HG02870 (cell line): ENCODE data around the gene ACAT2.
"Not testable (repeated sequence)": the region's sequence is repeated elsewhere in the genome, so short reads cannot be mapped to it uniquely, and the experiment has no call there.

Source experiments
- ATAC-seq: cut with Tn5 transposase; IDR thresholded peaks from one replicate; pipeline ENCODE4 v1.9.1; 2021; ENCODE audit warnings: mild to moderate bottlenecking, moderate library complexity; ENCODE audit not compliant: unreplicated experiment

Gene ACAT2

DNA sequence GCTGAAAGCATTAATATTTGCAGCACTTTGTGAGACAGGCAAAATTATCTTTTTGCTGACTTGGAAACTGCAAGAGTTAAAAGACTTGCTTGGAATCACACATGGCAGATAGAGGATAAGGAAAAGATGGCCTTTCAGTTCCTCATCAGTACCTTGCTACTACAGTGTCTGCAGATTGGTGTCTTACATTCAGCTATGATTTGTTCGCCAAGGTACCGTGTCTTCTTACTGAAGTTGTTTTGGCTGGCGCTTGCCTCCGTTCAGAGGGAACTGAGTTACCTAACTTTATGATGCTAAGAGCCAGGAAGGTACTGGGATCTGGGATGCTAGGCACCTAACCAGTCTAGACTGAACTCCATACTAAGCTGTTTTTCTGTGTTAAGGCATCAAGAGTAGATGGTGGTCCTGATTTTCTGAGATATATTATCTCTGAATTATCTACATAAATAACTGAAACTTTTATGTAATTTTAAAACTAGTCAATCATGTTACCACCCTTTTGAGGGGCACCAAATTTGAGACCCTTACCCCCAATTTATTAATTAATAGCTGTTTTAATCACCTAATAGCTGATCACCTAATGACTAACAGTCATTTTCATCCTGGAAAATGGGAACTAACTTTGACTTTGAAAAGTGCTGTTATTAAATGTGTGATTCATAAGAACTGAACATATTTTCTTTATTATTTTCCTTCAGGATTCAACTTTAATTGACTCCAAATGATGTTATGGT lies 32.1 kb upstream of the ACAT2 start:
- ATAC-seq = no peak

DNA sequence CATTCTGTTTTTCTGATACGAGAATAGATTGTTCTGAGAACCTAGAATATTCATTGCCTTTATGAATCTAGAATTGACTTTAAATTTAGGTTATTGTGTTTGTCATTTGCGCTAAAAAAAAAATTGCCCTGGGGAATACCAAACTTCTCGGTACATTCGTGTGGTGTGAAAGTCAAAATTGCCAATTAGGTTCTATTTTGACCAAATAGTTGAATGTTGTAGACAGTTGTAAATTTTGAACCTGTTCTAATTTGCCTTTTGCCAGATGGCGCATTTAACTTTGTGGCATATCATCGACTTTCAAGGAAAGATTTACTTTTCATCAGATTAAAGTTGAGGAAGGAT lies 31.5 kb upstream of the ACAT2 start:
- ATAC-seq = no peak

DNA sequence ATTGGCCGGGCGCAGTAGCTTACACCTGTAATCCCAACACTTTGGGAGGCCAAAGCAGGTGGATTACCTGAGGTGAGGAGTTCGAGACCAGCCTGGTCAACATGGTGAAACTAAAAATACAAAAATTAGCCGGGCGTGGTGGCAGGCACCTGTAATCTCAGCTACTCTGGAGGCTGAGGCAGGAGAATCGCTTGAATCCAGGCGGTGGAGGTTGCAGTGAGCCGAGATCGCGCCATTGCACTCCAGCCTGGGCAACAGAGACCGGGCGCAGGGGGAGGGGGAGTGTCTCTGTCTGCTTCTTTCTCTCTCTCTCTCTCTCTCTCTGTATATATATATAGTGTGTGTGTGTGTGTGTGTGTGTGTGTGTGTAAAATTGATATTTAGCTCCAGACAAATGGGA lies 29.3 kb upstream of the ACAT2 start:
- ATAC-seq = not testable (repeated sequence)

DNA sequence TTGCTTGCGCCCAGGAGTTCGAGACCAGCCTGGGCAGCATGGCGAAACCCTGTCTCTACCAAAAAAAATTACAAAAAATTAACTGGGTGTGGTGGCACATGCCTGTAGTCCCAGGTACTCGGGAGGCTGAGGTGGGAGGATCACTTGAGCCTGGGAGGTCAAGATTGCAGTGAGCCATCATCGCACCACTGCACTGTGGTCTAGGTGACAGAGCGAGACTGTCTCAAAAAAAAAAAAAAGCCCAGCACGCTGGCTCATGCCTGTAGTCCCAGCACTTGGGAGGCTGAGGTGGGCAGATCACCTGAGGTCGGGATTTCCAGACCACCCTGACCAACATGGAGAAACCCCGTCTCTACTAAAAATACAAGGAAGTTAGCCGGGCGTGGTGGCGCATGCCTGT lies 28.4 kb upstream of the ACAT2 start:
- not testable (repeated sequence) for ATAC-seq

DNA sequence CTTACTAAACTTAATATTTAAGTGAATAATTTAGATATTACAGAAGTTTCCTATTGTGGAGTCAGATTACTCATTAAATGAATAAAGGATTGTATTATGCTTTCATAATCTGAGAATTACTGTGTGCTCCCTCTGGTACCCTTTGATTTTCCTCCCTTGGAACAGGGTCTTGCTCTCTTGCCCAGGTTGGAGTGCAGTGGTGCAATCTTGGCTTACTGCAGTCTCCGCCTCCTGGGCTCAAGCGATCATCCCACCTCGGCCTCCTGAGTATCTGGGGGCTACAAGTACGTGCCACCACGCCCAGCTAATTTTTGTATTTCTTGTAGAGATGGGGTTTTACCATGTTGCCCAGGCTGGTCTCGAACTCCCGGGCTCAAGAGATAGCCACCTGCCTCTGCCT lies 24.9 kb upstream of the ACAT2 start:
- no peak for ATAC-seq

DNA sequence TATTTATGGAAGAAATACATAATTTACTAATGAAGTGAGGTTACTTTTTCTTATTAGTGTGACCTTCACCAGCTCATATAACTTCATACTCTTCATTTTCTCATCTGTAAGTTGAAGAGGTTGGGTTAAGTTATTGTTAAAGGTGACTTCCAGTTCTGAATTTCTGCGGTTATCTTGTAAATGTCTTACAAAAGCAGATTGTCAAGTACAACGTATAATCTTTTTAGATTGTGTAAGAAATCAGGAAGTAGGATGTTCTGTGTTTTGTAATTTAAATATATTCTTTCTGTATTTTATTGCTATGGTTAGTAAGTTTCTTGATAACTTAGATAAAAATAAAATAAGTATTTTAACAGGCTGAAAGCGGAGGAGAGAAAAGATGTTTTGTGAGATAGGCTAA lies 22.5 kb upstream of the ACAT2 start:
- ATAC-seq = no peak

DNA sequence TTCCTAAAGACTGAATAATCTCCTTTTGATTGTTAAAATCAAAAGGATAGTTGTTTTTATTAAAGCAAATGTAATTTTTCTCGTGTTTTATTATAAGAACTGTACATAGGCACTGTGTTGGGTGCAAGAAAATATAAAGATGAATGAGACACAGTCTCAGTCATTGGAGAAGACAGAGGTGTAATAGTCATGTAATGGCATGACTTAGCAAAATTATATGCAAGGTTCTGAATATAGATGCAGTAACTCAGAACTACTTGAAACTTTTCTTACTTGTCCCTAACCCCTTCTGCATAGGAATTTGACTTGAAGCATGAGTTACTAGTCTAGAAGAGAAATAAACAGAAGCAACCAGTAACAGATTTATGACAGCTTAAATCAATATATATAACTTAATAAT lies 19.7 kb upstream of the ACAT2 start:
- ATAC-seq = no peak

DNA sequence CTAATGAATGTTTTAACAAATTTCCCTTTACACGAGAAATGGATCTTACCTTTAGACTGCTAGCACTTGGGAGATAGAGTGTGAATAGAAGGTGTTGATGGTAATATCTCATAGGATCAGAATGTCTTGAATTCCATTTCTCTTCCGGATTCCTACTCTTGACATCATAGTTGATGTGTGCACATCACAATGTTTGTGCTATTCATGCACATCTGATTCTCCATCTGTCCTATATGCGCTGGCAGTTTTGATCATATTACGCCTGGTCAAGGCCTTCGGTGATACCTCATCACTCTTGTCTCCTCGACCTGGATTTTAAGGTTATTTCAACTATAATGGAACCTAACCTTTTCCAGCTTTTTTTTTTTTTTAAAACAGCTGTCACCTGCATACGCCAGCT lies 16.8 kb upstream of the ACAT2 start:
- ATAC-seq = no peak

DNA sequence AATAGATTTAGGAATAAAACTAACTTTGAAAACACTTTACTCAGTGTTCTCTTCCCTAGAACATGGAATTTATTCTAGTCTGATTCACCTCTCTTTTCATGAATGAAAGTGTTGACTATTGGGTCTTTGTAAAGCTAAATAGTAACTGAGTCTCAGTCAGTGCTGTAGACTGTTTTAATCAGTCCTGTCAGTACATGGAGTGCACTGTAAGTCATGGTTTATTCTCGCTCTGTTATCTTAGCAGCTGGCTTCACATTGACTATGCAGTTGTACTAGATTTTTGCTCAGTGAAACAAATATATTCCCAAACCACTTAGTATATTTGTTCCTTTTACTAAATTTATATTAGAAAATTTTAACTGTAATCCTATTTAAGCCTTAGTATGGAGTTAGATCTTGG lies 15.1 kb upstream of the ACAT2 start:
- ATAC-seq = no peak

DNA sequence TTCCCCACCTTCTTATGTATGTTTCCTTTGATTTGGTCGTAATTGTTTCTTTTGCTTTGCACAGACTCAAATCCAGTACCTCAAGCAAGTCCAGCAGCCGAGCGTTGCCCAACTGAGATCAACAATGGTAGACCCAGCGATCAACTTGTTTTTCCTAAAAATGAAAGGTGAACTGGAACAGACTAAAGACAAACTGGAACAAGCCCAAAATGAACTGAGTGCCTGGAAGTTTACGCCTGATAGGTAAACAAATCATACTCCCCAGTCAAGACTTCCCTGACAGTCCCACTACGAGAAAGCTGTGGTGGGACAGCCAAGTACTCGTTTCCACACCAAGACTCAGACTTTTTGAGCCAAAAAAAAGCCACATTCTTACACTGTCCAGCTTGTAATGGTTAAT lies 13.7 kb upstream of the ACAT2 start:
- ATAC-seq = not testable (repeated sequence)

DNA sequence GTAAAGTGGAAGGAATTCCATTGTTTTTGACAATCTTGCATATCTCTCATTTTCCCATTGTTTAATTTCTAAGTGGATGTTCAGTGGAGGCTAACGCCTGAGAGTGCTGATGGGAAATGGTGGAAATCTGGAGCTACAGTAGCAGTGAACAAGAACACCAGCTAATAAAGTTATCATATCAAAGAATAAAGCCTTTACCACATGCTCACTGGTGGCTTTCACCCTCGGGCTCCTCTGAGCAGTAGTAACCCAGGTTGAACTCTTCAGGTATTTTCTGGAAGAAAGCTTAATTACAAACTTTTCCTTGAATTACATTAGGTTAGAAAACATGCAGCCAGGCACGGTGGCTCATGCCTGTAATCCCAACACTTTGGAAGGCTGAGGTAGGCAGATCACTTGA lies 10.4 kb upstream of the ACAT2 start:
- ATAC-seq = no peak

DNA sequence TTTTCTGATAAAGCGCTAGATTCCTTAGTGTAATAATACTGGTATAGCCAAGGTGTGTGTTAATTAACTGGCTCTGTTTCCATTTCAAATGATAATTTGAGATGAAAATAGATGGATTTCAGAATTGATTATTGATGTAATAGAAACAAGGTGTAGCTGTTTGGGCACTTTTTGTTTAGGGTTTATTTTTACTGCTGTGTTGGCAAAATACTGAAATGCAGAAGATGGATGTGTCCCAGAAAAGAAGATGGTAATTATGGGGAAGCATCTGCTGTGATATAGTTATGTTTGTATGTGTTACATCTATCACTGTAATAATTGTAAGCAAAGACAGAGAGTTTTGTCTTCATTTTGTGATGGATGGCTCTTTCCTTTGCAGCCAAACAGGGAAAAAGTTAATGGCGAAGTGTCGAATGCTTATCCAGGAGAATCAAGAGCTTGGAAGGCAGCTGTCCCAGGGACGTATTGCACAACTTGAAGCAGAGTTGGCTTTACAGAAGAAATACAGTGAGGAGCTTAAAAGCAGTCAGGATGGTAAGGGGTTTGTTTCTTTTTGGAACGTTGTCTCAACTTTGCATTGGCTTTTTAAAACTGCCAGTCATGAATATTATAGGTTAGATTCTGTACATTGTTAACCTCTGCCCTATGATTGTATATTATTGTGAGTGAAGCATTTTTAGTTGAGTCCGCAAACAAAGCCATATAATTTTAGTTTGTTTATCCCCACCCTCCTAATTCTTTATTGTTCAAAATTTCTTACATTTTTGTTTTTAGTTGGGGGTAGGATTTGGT lies 8.6 kb upstream of the ACAT2 start:
- no peak for ATAC-seq

DNA sequence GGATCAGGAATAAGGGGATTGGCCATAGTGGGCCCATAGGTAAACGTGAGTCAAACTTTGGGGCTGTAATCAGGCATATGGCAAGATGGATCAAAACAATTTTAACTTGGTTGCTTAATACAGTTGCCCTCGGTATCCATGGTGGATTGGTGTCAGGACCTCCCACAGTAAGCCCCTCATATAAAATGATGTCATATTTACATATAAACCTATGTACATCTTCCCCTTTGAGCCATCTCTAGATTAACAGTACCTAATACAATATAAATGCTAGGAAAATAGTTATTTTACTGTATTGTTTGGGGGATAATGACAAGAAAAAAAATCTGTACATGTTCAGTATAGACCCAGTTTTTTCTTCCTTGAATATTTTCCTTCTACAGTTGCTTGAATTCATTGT lies 7.4 kb upstream of the ACAT2 start:
- no peak for ATAC-seq

DNA sequence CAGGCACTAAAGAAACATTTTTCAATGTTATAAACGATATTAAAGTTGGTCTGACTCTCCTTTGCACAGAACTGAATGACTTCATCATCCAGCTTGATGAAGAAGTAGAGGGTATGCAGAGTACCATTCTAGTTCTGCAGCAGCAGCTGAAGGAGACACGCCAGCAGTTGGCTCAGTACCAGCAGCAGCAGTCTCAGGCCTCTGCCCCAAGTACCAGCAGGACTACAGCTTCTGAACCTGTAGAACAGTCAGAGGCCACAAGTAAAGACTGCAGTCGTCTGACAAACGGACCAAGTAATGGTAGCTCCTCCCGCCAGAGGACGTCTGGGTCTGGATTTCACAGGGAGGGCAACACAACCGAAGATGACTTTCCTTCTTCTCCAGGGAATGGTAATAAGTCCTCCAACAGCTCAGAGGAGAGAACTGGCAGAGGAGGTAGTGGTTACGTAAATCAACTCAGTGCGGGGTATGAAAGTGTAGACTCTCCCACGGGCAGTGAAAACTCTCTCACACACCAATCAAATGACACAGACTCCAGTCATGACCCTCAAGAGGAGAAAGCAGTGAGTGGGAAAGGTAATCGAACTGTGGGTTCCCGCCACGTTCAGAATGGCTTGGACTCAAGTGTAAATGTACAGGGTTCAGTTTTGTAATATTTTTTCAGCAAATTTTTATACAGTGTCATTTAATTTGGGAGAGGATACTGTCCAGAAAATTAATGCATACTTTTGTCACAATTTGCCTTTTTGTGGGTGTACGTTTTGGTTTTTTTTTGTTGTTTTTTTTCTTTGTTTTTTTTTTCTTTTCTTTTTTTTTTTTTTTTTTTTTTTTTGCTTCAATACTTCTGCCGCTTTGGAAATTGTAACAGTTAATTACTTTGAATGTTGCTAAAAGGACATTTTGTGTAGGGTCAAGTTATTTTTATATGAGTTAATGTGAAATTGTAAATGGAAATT lies 6.6 kb upstream of the ACAT2 start:
- no peak for ATAC-seq

DNA sequence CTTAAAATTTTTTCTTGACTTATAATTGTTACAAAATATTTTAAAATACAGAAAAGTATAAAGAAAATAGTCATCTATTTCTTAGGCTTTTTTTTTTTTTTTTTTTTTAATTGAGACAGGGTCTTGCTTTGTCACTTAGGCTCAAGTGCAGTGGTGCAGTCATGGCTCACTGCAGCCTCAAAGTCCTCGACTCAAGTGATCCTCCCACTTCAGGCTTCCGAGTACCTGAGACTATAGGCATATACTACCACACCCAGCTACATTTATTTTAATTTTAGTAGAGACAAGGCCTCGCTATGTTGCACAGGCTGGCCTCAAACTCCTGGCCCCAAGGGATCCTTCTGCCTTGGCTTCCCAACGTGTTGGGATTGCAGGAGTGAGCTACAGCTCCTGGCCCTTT lies 5.3 kb upstream of the ACAT2 start:
- no peak for ATAC-seq

DNA sequence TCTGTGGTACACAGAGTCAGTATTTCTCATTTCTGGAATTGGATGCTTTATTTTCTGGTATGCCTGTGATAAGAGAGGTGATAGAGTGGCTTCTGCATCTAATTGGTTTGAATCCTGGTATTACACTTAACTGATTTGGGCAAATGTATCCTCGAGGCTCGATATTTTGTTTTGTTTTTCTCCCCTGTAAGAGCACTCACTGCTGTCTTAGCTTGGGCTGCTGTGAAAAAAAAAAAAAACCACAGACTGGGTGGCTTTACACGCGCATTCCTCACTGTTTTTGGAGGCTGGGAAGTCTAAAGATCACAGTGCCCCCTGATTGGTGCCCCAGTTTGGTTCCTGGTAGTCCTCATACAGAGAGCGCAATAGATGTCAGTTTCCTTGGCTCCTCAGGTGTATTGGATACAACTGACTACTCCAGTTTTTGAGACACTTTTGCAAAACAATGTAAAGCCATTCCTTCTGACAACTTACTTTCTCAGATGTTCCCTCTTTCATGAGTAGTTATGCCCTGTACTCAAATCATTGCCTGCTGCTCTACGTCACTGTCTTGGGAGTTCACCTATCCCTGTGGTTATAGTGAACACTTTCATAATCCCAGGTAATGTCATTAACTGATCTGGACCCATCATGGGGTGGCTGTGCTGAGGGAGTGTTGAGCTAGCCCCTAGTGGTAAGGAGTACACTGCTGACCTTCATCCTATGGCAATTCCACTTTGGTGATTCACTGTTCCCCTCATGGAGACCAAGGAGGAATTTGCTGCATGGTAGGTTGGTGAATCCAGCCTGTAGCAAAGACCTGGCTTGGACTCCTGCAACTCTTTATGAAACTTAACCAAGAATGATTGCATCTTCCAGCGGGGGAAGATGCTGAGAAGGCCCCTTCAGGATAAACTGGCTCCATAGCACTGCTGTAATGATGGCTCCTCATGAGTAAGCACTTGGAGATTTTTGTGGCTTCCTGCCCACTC lies 3.5 kb upstream of the ACAT2 start:
- ATAC-seq = no peak

DNA sequence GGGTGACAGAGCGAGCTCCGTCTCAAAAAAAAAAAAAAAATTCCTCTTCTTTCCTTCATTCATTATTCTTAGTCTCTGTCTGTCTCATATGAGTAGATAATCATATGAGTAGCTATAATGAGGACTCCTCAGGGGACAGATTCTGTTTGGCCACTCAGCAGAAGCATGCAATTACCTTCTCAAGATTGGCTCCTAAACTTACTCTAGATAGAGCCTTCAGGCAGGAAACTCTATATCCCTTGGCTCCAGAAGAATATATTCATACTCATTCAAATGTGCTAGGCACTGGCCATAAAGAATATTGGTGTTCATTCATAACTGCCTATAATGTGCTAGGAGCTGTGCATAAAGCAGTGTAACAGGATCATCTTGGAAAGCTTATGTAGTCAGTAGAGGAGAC lies 2.2 kb upstream of the ACAT2 start:
- ATAC-seq = no peak

DNA sequence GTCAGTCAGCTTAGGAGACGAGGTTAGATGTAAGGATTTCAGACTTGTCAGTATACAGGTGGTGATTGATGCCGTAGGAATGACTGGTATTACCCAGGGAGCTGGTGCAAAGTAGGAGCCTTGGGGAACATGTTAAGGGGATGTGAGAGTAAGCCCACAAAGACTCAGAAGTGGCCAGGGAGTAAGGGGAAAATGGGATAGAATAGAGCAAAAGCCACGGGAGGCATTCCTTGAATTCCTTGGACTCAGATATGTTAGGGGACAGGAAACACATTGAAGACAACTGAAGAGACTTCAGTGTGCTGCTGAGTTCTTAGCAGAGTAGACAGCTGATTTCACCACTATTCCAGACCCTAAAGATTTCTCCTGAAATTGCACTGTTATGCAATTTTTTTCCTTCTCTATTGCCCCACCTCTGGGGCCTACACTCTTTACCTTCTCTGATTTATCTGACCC lies 1.2 kb upstream of the ACAT2 start:
- no peak for ATAC-seq

DNA sequence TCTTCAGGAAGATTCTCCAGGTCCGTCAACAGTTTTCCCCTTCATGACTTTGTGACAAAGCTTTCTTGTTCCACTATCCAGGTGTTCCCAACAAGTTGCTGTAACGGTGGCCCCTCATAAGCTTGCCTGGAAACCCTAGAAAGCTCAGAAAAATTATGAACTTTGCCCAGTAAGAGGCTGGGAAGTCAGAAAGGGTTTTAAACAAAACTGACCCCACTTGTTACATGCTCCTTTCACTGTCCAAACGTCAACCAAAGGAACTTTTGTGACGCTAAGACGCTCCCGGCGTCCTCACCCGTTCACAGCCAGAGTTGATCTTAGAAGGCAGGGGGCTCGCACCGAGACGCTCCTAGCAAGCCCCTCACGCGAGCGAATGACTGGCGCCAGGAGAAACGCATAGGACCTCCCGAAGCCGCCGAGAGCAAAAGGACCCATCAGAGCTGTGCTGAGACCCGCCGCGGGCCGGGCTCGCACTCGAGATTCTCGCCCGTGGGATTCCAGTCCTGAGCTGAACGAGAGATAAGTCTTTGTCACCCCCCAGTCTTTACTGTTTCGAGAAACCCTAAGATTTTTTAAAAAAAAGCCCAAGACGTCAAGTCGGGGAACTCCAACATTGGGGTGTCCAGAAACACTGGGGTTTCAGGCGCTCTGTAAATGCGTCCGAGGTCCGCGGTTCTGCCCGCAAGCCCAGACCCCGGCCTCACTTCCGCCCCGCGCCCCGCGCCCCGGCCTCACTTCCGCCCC lies 544 bp upstream of the ACAT2 start:
- peak; percentile 1 for ATAC-seq
